Stimulated activated CD4-positive, alpha-beta T cell treated with anti-CD3 and anti-CD28 coated beads, Interleukin-4, amount 100 ng/mL, for 4 hours (primary cell): ENCODE results near the gene SETD9.

ENCODE experiments used
- DNase-seq, 2 experiments: peaks; one replicate each; pipeline ENCODE4 v3.0.0-alpha.2; 2020

The SETD9 gene

GRCh38 chr5:56909294-56910209 is at the start of gene SETD9:
SETD9 (plus strand) TSS chr5:56909596; CDS start chr5:56909646, 50 bp downstream.
- DNase-seq, result peak; percentile 81 to 90

GRCh38 chr5:56861893-56862485 is 47.4 kb upstream of the SETD9 start:
- DNase-seq, result no peak

GRCh38 chr5:56862909-56863308 is 46.5 kb upstream of the SETD9 start:
- DNase-seq, result no peak

- no peak for DNase-seq
Observed at GRCh38 chr5:56871777-56872176, 37.6 kb upstream of the SETD9 start.

- DNase-seq, result no peak
Observed at GRCh38 chr5:56873056-56873455, 36.3 kb upstream of the SETD9 start.

- DNase-seq, result no peak
Observed at GRCh38 chr5:56876327-56876726, 33.1 kb upstream of the SETD9 start.

GRCh38 chr5:56881571-56881970 is 27.8 kb upstream of the SETD9 start:
- no peak for DNase-seq

- no peak for DNase-seq
Observed at GRCh38 chr5:56893251-56893951, 16.0 kb upstream of the SETD9 start.

- DNase-seq, result no peak
Observed at GRCh38 chr5:56896763-56897162, 12.6 kb upstream of the SETD9 start.

GRCh38 chr5:56898213-56898612 is 11.2 kb upstream of the SETD9 start:
- DNase-seq, result no peak

GRCh38 chr5:56900395-56900794 is 9.0 kb upstream of the SETD9 start:
- no peak for DNase-seq

- no peak for DNase-seq
Observed at GRCh38 chr5:56900858-56901578, 8.4 kb upstream of the SETD9 start.

GRCh38 chr5:56908942-56909293 is 478 bp upstream of the SETD9 start:
- DNase-seq, result no peak

- DNase-seq, result peak in 1 of 2 experiments; percentile 30
Observed at GRCh38 chr5:56910210-56910965, 992 bp downstream of the SETD9 start.

GRCh38 chr5:56913766-56914165 is 4.4 kb downstream of the SETD9 start:
- DNase-seq, result no peak

- DNase-seq, result no peak
Observed at GRCh38 chr5:56914678-56915077, 5.3 kb downstream of the SETD9 start.

- no peak for DNase-seq
Observed at GRCh38 chr5:56917534-56917933, 8.1 kb downstream of the SETD9 start.

GRCh38 chr5:56918054-56918453 is 8.7 kb downstream of the SETD9 start:
- DNase-seq, result no peak

- DNase-seq, result no peak
Observed at GRCh38 chr5:56919942-56920662, 10.7 kb downstream of the SETD9 start.

GRCh38 chr5:56922922-56923321 is 13.5 kb downstream of the SETD9 start:
- no peak for DNase-seq

- DNase-seq, result no peak
Observed at GRCh38 chr5:56934325-56934724, 24.9 kb downstream of the SETD9 start.

- DNase-seq, result no peak
Observed at GRCh38 chr5:56938858-56939257, 29.5 kb downstream of the SETD9 start.
